SK-N-SH (cell line): Measurements from ENCODE around the gene SETBP1.

Source experiments
- EP300 ChIP-seq, 2 experiments: IDR thresholded peaks; 2 replicates each; pipeline versions ENCODE4 v1.4.0 to v1.6.1; 2012; ENCODE audit warnings: borderline replicate concordance in 1 of 2, low read depth in 1 of 2, low read length in 1 of 2
- FOXM1 ChIP-seq: IDR thresholded peaks from 2 replicates; pipeline ENCODE4 v1.4.0; 2012; ENCODE audit warnings: low read depth, mild to moderate bottlenecking
- MXI1 ChIP-seq: IDR thresholded peaks from 2 replicates; pipeline ENCODE4 v1.6.1; 2012; ENCODE audit warnings: mild to moderate bottlenecking, low read depth, low read length, improper control_type of control experiment
- TF ChIP-seq, protein P1 (sequence below): IDR thresholded peaks from 2 replicates; pipeline ENCODE4; 2012
- TF ChIP-seq, protein P2 (sequence below): fragments of 200-600 bp; sonication (generic); IDR thresholded peaks from 2 replicates; pipeline ENCODE4 v1.6.1; 2017; ENCODE audit warnings: antibody characterized with exemption, mild to moderate bottlenecking, moderate library complexity

DNA sequence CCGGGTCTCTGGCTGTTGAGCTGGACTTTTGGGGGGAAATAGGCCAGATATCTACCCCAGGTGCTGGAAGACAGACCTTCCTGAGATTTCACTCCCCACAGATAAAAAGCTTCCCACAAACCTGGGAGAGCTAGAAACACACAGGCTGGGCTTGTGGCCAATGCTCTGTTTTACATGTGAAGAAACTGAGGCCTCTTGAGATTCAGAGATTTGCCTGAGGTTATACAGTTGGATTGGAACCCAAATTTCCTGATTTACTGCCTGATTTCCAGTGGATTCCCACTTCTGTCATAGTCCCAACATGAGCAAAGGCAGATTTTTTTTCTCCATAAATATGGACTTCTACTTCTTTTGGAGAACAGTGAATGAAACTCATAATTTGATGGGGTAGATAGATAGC is 360.2 kb downstream of the SETBP1 start:
- TF ChIP-seq, protein P1, sequence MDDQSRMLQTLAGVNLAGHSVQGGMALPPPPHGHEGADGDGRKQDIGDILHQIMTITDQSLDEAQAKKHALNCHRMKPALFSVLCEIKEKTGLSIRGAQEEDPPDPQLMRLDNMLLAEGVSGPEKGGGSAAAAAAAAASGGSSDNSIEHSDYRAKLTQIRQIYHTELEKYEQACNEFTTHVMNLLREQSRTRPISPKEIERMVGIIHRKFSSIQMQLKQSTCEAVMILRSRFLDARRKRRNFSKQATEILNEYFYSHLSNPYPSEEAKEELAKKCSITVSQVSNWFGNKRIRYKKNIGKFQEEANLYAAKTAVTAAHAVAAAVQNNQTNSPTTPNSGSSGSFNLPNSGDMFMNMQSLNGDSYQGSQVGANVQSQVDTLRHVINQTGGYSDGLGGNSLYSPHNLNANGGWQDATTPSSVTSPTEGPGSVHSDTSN, result no peak
- no peak for TF ChIP-seq FOXM1
- no peak for TF ChIP-seq MXI1
- TF ChIP-seq EP300 (IDR thresholded peaks at IDR 0.05; ENCODE audit: borderline replicate concordance in 1 of 2, low read depth in 1 of 2, low read length in 1 of 2), result no peak
- TF ChIP-seq, protein P2, sequence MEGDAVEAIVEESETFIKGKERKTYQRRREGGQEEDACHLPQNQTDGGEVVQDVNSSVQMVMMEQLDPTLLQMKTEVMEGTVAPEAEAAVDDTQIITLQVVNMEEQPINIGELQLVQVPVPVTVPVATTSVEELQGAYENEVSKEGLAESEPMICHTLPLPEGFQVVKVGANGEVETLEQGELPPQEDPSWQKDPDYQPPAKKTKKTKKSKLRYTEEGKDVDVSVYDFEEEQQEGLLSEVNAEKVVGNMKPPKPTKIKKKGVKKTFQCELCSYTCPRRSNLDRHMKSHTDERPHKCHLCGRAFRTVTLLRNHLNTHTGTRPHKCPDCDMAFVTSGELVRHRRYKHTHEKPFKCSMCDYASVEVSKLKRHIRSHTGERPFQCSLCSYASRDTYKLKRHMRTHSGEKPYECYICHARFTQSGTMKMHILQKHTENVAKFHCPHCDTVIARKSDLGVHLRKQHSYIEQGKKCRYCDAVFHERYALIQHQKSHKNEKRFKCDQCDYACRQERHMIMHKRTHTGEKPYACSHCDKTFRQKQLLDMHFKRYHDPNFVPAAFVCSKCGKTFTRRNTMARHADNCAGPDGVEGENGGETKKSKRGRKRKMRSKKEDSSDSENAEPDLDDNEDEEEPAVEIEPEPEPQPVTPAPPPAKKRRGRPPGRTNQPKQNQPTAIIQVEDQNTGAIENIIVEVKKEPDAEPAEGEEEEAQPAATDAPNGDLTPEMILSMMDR, result no peak
